ENCODE data around the gene MED27.

The MED27 gene

GRCh38 chr9:131984564-131984963, 95.1 kb downstream of the MED27 start:
- no peak for FAIRE-seq
- no peak for TF ChIP-seq TAF1 (IDR thresholded peaks at IDR 0.05; ENCODE audit: borderline replicate concordance, low read depth, low read length)
- no peak for TF ChIP-seq POLR2AphosphoS5 (IDR thresholded peaks at IDR 0.05; ENCODE audit: low read depth, low read length)
- TF ChIP-seq POLR2A (IDR thresholded peaks at IDR 0.05; ENCODE audit: low read depth, low read length) = no peak
- no peak for DNase-seq (ENCODE audit: insufficient read length)

DNA sequence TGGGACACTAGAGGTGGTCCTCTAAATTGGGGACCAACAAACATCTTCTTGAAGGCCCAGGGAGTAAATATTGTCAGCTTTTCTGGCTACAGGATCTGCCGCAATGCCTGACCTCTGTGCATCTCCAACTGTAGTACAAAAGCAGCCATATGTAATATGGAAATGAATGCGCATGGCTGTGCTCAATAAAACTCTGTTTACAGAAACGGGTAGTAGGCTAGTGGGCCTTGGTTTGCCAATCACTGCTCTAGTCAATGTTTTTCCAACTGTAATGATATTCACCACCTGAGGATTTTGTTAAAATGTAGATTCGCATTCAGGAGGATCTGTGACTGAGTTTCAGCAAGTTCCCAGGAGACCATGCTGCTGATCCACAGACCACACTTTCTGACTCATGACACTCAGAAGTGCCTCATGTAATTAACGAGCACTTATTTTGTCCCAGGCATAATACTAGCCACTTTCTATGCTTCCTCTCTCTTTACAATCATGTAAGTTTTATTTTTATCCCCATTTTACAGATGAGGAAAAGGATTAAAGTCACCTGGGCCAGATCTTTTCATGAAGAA, 96.9 kb downstream of the MED27 start:
- DNase-seq (ENCODE audit: insufficient read length) (no peak), FAIRE-seq (peak; percentile 33)
- TF ChIP-seq POLR2AphosphoS5 (IDR thresholded peaks at IDR 0.05; ENCODE audit: low read depth, low read length) (no peak), TAF1 (IDR thresholded peaks at IDR 0.05; ENCODE audit: borderline replicate concordance, low read depth, low read length) (no peak), POLR2A (IDR thresholded peaks at IDR 0.05; ENCODE audit: low read depth, low read length) (no peak)

GRCh38 chr9:131982102-131982501, 97.6 kb downstream of the MED27 start:
- FAIRE-seq (no peak), DNase-seq (ENCODE audit: insufficient read length) (no peak)
- no peak for TF ChIP-seq POLR2AphosphoS5 (IDR thresholded peaks at IDR 0.05; ENCODE audit: low read depth, low read length)
- no peak for TF ChIP-seq TAF1 (IDR thresholded peaks at IDR 0.05; ENCODE audit: borderline replicate concordance, low read depth, low read length)
- TF ChIP-seq POLR2A (IDR thresholded peaks at IDR 0.05; ENCODE audit: low read depth, low read length) = no peak

- DNase-seq (ENCODE audit: insufficient read length) (no peak), FAIRE-seq (no peak)
- TF ChIP-seq TAF1 (IDR thresholded peaks at IDR 0.05; ENCODE audit: borderline replicate concordance, low read depth, low read length) (no peak), POLR2AphosphoS5 (IDR thresholded peaks at IDR 0.05; ENCODE audit: low read depth, low read length) (no peak)
These were observed 98.4 kb downstream of the MED27 start for GRCh38 chr9:131981116-131981776.

DNA sequence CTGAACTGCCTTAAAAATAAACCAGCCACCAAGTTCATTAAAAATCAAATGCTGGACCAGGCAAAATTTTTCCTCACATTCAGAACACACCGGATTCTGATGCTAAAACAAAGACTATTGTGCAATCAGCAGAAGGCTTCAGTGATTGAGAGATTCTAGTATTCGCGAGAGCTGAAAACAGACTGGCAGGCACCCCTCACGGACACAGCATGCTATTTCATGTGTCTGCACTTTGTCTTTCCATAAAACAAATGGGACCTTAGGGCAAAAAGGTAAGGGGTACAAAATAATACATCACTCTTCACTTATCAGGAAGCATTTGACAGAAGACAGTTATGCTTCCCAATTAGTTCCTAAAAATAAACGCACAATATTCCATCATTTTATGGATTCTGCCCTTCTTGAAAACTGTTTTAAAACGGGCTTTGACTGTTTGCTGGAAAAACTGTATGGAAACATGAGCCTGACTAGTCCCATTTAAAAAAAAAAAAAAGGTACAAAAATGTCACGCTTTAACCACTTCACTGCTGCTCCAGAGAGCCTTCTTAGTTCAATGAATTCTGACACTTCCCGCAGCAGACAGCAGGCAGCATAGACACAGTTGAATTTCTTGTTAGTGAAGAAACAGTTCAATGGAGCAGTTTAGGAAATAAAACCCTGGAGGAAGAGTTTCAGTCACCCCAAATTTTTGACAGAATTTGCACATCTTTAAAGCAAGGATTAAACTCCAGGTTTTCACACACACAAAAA, 99.2 kb downstream of the MED27 start:
- DNase-seq (ENCODE audit: insufficient read length) = no peak
- no peak for TF ChIP-seq TAF1 (IDR thresholded peaks at IDR 0.05; ENCODE audit: borderline replicate concordance, low read depth, low read length)
- FAIRE-seq = no peak

- no peak for TF ChIP-seq TAF1 (IDR thresholded peaks at IDR 0.05; ENCODE audit: borderline replicate concordance, low read depth, low read length)
- TF ChIP-seq POLR2A (IDR thresholded peaks at IDR 0.05; ENCODE audit: low read depth, low read length) = no peak
- TF ChIP-seq POLR2AphosphoS5 (IDR thresholded peaks at IDR 0.05; ENCODE audit: low read depth, low read length) = no peak
- DNase-seq (ENCODE audit: insufficient read length) = no peak
- no peak for FAIRE-seq
These were observed 102.4 kb downstream of the MED27 start for GRCh38 chr9:131977109-131977838.

DNA sequence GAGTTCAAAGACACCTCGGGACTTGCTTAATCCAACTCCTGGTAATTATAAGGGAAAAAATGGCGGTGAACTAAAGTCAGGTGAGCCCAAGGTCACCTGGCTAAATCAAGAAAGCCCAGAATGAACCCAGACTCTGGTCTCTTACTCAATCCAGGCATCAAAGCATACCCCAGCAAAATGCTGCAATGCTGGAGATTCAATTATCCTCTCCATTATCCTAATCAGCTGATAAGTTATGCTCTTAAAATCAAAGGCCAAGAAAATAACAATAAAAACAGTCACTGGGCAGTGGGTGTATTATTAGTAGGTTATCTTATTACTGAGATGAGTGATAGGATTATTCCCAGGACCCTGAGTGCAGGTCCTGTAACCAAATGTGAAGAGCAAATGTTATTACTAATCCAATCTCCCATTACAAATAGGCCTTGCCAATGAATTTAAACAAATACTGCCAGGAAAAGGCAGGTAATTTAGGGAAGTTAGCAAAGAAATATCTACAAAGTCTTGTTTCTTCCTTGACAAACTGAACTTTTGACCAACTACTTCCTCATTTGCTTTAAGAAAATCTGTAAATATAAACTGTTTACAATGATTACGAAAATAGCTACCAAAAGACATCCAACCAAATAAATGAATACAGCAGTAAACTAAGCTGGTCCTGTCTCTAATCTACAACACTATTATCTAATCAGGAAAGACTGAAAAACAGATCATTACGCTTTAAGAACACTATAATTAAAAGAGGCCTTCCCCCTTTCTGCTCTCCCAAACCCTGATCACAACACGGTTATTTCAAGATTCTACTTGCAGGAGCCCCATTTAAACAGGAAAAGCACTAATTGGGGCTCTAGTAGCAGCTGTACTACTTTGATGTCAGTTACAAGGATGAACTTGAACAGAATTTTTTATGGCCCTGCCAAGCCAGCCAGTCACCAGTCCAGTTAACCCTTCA, 103.2 kb downstream of the MED27 start:
- TF ChIP-seq POLR2A (IDR thresholded peaks at IDR 0.05; ENCODE audit: low read depth, low read length) (no peak), POLR2AphosphoS5 (IDR thresholded peaks at IDR 0.05; ENCODE audit: low read depth, low read length) (no peak), TAF1 (IDR thresholded peaks at IDR 0.05; ENCODE audit: borderline replicate concordance, low read depth, low read length) (no peak)
- FAIRE-seq (no peak), DNase-seq (ENCODE audit: insufficient read length) (no peak)

DNA sequence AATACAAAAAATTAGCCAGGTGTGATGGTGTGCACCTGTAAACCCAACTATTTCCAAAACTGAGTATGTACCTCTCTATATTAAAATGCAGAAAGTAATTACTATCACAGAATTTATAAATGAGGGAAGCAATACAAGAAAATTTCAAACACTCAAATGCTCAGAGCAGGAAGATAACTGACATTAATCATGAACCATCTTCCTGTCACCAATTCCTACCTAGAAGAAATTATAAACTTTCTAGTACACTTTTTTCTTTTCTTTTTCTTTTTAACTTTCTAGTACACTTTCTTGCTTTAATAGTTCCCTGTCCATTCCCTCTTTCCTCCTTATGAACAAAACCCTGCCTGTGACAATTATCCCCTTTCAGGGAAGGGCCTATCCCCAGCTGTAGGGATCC, 106.8 kb downstream of the MED27 start:
- no peak for DNase-seq (ENCODE audit: insufficient read length)
- TF ChIP-seq TAF1 (IDR thresholded peaks at IDR 0.05; ENCODE audit: borderline replicate concordance, low read depth, low read length) = no peak
- no peak for TF ChIP-seq POLR2AphosphoS5 (IDR thresholded peaks at IDR 0.05; ENCODE audit: low read depth, low read length)
- TF ChIP-seq POLR2A (IDR thresholded peaks at IDR 0.05; ENCODE audit: low read depth, low read length) = no peak
- FAIRE-seq = no peak

GRCh38 chr9:131971482-131972074, 108.1 kb downstream of the MED27 start:
- FAIRE-seq = no peak
- TF ChIP-seq POLR2AphosphoS5 (IDR thresholded peaks at IDR 0.05; ENCODE audit: low read depth, low read length) (no peak), POLR2A (IDR thresholded peaks at IDR 0.05; ENCODE audit: low read depth, low read length) (no peak), TAF1 (IDR thresholded peaks at IDR 0.05; ENCODE audit: borderline replicate concordance, low read depth, low read length) (no peak)
- DNase-seq (ENCODE audit: insufficient read length) = no peak

DNA sequence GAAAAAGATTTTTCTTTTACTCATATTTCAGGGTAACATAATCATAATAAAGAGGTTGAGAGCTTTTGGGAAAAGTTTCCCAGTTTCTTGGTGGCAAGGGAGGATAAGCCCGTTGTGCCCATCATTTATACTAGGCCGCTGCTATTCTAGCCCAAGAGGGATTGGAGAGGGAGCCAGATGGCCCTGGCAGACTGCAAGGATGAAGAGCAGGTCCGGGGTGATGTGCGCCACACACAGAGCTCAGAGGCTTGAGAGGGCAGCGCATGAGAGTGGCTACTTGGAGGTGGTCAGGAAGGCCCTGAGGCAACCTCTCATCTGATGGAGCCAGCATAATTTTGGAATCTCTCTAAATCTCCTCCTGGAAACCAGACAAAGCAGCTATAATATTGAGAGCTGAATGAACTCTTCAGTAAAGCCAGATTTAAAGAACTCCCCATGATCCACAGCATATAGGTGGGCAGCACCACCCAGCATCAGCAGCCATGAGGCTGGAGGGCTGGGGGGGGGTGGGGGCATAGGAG, 110.1 kb downstream of the MED27 start:
- FAIRE-seq (no peak), DNase-seq (ENCODE audit: insufficient read length) (no peak)
- no peak for TF ChIP-seq POLR2AphosphoS5 (IDR thresholded peaks at IDR 0.05; ENCODE audit: low read depth, low read length)
- no peak for TF ChIP-seq TAF1 (IDR thresholded peaks at IDR 0.05; ENCODE audit: borderline replicate concordance, low read depth, low read length)
- no peak for TF ChIP-seq POLR2A (IDR thresholded peaks at IDR 0.05; ENCODE audit: low read depth, low read length)

All from GM12892 (cell line).